GM19397 (cell line): ENCODE measurements around the gene GZMB.
A peak's percentile ranks its signal among the peaks of the same experiment; 100 is the strongest.
"Not testable (repeated sequence)": the region's sequence is repeated elsewhere in the genome, so short reads cannot be mapped to it uniquely, and the experiment has no call there.

ENCODE experiments used
- ATAC-seq: cut with Tn5 transposase; IDR thresholded peaks from one replicate; pipeline ENCODE4 v1.9.1; 2021; ENCODE audit warnings: mild to moderate bottlenecking, moderate library complexity; ENCODE audit not compliant: unreplicated experiment

Gene GZMB, protein sequence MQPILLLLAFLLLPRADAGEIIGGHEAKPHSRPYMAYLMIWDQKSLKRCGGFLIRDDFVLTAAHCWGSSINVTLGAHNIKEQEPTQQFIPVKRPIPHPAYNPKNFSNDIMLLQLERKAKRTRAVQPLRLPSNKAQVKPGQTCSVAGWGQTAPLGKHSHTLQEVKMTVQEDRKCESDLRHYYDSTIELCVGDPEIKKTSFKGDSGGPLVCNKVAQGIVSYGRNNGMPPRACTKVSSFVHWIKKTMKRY

GRCh38 chr14:24634158-24634557 is at the start of gene GZMB:
Gene GZMB (minus strand): TSS chr14:24634190. CDS start chr14:24634160, 30 bp downstream.
- no peak for ATAC-seq

GRCh38 chr14:24681056-24681455 is 47.1 kb upstream of the GZMB start:
- ATAC-seq = no peak

DNA sequence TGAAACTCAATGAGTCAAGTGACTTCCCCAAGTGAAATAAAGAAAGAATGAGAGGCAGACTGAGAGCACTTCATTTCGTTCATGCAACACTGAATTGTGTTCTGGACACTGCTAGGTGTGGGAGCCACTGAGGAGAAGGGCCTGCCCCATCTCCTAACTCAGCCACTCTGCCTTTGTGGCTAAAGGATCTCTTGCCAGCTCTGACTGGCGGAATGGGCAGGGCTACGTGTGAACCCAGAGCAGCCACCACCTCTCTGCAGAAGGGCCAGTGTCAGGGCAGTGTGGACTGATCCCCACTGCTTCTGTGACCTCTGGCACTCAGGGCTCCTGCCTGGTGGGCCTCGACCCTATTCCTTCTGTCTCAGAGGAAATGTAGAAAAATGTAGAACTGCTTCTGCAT is 46.5 kb upstream of the GZMB start:
- no peak for ATAC-seq

DNA sequence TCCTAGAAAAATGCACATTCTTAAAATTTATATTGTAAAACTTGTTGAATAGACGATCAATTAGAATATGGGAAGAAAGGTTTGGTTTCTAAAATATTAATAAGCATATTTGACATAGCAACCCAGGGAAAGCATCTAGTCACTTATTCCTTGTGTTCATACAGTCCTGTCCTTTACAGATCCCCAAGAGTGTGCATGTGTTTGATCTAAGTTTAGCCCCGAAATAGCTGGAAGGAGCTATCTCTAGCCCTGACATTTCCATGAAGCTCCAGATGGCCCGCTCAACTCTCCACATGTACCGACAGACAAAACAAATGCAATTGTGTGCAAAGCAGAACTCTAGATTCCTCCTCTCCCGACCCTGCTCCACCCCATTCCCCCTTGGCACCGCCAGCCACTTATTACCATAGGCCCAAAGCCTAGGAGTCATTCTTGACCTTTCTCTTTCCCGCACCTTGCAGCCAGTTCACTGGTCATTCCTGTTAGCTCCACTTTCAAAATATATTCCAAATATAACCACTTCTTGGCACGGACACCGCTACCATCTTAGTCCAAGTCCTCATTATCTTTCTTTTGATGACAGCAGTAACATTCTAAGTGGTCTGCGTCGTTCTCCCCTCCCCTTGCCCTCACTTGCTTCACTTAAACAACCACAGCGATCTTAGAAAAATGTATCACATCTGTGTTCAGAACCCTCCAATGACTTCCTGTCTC is 45.4 kb upstream of the GZMB start:
- ATAC-seq = no peak

DNA sequence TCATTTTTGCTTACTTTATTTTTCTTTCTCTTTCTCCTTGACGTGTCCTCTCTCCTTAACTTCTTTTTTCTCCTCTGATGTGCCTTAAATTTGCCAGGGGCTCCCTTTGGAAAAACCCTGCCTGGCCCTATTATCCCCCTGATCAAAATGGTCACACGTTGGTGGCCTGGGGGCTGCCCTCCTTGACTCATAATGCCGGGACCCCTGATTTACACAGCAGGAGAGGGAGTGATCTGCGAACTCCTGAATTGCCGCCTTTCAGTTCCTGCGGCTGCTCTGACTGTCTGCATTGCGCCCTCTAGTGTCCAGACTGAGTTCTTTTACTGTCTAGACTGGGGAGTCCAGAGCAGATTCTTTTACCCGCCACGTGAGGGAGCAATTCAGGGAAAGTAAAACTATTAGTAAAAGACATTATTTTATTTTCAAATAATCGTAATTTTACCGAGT is 44.8 kb upstream of the GZMB start:
- peak; percentile 73 for ATAC-seq

DNA sequence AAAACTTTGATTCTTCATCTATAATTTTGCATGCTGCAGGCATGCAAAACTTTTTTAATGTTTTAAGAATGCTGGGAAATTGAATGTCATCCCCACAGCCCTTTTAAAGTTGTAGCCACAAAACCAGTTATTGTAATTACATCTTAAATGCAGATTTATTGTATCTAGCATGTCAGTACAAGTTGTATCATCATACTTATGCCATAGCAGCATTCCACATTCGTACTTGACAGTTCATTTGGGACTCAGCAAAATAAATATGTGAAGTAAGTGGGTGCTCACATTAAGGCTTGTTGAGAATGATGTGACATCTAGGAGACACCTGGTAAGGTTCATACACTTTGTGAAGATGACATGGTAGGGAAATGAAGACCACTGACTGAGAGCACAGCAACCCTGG is 44.0 kb upstream of the GZMB start:
- ATAC-seq = no peak

DNA sequence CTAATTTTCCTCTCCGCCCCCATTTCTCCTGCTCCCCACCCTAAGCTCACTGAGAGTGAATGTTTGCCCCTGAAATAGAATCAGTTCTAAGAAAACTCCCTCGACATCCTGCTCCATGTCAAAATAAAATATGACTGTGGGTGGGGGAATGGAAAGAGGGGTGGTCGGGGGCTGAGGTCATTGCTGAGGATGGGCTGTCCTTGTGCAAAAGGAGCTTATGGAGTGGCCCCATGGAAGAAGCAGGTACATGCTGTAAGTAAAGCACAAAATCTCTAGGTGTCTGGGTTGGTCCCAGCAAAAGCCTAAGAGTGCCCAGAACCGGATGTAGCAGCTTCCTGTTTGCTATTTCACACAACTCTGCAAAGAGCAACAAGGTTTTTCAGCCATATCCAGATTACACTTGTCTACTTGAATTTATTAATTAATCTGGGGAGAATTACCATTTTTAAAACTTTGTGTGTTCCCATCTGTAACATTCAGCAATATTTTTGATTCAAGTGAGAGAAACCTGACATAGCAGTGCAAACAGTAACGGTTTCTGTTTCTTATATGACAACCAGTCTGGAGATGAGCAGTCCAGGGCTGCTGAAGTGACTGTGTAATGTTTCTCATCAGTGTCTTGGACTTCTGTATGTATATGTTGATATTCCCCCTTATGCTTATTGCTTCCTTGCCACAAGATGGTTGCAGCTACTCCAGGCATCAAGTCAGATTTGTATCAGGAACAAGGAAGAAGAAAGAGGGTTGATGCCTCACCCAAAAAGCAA is 40.4 kb upstream of the GZMB start:
- peak; percentile 45 for ATAC-seq

DNA sequence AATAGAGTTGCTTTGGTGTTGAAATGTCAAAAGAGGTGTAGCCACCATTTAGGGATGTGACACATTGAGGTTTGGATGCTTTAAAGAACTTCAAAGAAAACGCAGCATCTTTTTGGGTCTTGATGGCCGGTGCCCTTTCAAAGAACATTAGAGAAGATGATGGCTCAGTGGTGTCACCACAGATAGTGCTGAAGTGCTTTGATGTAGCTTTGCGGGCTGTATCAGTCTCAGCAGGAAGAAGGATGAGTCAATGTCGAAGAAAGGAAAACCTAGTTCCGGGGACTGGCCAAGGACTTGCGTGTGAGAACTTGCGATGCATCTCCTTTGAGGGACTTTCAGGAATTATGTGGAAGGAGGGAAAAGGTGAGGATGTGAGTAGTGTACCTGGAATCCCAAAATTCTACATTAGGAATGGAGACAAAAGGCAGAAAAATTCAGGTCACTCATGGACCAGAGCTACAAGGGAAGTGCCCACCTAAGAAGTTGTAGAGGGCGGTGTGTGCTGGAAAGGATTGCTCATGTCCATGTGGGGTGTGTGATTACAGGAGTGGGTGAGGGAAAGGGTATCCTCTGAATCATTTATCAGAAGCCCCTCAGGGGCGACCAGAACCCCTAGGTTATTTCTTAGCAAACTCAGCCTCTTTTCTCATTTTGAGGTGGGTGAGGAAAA is 39.7 kb upstream of the GZMB start:
- peak; percentile 58 for ATAC-seq

- ATAC-seq = peak; percentile 63
These were observed 39.1 kb upstream of the GZMB start for GRCh38 chr14:24673059-24673458.

- no peak for ATAC-seq
These were observed 36.6 kb upstream of the GZMB start for GRCh38 chr14:24670594-24670993.

DNA sequence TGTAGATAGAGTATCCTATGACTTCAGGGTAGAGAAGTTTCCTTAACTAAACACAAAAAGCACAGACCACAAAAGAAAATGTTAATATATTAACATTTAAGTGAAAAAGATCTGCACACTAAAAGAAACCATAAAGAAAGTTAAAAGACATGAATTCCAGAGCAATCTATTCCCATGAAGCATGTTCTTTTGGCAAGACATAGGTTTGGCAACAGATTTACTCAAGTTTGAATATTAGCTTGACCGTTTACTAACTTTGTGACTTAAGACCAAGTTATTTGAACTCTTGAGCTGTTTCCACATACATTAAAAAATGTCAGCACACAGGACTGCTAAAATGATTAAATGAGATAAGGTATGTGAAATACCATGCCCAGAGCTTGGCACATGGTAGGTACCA is 35.7 kb upstream of the GZMB start:
- no peak for ATAC-seq

DNA sequence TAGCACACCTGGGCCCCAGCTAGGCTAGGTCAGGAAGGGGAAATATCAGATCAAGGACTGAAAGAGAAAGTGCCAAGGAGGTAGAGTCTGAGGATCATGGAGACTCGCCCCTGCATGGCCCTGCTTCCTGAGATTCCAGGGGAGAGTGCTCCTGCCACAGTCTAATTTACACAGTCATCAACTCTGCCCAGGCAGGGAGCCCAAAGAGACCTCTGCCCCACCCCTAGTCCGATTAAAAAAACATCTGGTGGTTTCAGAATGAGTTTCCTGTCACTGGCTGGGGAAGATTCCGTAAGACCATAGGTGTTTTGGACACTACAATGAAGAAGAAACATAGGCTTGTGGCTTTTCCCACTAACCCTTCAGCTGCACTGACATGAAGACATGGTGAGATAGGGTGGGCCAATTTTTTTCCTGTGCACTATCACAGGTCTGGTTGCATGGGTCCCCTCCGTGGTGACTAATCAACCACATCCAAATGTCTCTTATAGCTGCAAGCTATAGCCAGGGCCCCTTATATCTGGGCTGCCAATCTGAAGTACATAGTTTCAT is 31.5 kb upstream of the GZMB start:
- ATAC-seq = peak; percentile 96

- ATAC-seq = no peak
These were observed 30.4 kb upstream of the GZMB start for GRCh38 chr14:24664366-24664765.

GRCh38 chr14:24662753-24663152 is 28.8 kb upstream of the GZMB start:
- ATAC-seq = no peak

DNA sequence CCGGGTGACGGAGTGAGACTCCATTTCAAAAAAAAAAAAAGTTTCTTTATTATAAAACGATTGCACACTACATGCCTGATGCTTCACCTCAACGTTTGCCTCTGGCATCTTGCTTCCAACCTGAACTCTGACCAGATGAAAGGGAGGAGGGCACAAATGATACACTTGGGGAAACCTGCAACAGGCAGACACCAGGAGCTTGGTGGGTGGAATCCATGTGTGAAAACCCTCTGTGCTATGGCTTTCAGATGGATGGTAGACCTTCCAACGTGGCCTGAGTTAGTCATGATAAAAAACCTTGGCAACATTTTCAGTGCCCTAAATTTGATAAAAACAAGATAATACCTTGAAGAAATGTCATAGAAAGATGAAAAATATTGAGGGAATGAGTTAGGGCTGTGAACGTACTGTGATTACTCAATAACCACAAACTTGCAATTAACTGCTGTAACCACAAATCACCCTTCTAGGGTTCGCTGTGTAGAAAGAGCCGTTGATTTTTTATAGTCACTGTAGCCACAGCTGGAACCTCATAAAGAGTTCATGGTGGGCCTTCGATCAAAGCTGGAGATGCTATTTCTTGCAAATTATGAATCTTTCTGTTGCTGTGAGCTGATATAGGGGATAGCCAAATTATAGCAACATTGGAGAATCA is 26.1 kb upstream of the GZMB start:
- no peak for ATAC-seq

- not testable (repeated sequence) for ATAC-seq
These were observed 14.4 kb upstream of the GZMB start for GRCh38 chr14:24648361-24648760.

DNA sequence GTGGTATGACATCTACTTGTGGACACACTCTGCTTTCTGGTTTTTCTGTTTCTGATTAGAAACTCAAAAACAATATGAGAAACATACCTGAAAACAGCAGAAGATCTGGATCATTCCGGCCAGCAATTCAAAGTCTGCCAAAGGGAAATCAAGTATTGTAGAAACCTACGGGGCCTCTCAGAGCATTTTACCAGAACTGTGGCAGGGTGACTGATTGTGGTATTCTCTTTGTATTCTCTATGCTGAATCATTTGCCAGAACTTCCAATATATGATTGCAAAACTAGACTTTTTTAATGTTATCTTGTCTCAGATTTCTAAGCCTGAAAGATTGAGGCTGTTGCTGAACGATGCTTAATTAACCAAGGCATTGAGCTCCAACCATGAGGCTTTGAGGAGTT is 5.9 kb upstream of the GZMB start:
- ATAC-seq = no peak

- ATAC-seq = no peak
These were observed 5.3 kb upstream of the GZMB start for GRCh38 chr14:24639270-24639669.

DNA sequence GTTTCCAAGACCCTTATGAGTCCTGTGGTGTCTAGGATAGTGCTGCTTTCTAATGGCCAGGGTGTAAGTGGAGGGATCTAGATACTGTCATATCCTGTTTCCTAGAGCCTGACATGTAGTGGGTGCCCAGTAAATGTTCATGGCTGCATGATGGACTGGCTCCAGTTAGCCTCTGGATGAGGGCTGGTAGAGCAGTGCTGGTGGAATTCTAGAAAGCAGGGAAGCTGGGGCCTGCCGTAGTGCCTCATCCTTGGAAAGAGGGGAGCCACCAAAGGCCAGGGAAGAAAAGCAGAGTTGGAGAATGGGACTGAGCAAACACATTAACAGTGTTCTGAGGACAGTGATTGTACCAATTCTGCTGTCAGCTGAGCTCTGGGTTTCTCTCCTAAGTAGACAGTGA is 637 bp downstream of the GZMB start:
- ATAC-seq = no peak

DNA sequence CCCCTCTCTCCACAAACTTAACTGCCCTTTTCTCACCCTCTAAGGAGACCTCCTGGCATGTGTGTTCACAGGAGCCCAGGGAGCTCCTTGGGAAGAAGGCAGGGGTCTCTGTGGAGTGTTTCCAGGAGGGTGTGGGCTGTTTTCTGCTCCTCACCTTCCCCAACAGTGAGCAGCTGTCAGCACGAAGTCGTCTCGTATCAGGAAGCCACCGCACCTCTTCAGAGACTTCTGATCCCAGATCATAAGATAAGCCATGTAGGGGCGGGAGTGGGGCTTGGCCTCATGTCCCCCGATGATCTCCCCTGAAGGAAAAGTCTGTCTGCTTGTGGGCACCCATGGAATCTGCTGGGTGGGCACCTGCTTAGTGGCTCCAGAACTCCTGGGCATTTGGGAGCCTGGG is 1.2 kb downstream of the GZMB start:
- no peak for ATAC-seq

- ATAC-seq = no peak
These were observed 1.7 kb downstream of the GZMB start for GRCh38 chr14:24632336-24632735.
